CD4-positive, alpha-beta T cell treated with Interferon alpha-2 for 1 hour (primary cell): ENCODE data around the gene TTLL12.

ENCODE experiments used
- DNase-seq, 2 donors: peaks; one replicate each; pipeline ENCODE4 v3.0.0-alpha.2; 2020 to 2022

The TTLL12 gene

DNA sequence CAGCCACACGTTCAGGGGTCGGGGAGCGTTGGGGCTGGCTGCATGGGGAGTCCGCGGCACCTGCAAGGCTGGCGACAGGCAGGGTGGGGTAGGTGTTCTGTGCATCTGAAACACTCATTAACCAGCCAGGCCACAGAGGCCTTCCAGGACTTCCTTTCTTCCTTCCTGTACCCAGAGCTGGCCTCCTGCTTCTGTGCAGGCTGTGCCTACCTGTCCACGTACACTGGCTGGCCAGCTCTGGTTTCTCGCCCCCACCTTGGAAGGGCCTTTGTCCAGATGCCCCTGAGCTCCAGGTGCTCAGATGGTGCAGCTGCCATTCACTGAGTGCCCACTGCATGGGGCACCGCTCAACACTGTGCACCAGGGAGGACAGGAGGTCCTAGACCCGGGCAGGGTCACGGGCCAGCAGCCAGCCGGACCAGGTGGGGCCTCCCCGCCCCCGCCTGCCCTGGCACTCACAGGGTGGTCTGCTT lies 15.9 kb downstream of the TTLL12 start:
- no peak for DNase-seq

GRCh38 chr22:43170131-43170480 lies 16.8 kb downstream of the TTLL12 start:
- DNase-seq, result no peak

- DNase-seq, result no peak
Observed at GRCh38 chr22:43169310-43170130, 17.4 kb downstream of the TTLL12 start.

DNA sequence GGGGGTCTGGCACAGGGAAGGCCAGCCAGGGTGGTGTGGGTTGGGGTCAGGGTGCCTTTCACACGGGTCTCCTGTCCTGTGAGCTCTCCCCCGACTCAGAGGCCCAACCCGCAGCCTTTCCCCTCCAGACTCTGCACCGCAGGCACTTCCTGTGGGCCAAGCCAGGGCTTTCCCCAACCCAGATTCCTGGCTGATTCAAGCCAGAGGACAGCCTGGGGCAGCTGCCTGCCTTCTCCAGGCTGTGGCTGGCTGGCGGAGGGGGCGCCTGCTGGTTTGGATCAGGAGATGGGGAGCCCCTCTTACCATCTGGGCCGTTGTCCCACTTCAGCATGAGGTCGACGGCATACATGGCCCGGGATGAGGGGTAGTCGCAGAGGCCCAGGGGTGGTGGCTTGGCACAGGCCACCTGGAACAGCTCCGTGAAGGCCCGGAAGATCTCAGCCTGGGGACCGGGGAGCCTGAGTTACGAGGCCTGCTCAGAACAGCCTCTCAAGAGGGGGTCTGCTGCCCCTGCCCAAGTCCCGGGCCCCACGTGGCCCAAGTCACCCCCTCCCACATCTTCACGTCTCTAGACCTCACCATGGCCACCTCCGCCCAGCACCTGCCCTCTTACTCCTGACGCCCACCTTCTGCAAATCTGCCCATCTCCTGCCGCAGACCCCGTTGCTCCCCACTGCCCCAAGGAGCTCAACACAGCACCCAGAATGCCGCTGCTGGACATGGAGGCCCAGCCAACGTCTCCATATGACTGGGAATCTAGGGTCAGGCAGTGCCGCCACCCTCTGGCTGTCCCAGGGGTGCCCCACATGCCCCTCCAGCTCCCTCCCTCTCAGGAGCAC lies 18.2 kb downstream of the TTLL12 start:
- no peak for DNase-seq

- DNase-seq, result no peak
Observed at GRCh38 chr22:43167001-43167589, 19.8 kb downstream of the TTLL12 start.

DNA sequence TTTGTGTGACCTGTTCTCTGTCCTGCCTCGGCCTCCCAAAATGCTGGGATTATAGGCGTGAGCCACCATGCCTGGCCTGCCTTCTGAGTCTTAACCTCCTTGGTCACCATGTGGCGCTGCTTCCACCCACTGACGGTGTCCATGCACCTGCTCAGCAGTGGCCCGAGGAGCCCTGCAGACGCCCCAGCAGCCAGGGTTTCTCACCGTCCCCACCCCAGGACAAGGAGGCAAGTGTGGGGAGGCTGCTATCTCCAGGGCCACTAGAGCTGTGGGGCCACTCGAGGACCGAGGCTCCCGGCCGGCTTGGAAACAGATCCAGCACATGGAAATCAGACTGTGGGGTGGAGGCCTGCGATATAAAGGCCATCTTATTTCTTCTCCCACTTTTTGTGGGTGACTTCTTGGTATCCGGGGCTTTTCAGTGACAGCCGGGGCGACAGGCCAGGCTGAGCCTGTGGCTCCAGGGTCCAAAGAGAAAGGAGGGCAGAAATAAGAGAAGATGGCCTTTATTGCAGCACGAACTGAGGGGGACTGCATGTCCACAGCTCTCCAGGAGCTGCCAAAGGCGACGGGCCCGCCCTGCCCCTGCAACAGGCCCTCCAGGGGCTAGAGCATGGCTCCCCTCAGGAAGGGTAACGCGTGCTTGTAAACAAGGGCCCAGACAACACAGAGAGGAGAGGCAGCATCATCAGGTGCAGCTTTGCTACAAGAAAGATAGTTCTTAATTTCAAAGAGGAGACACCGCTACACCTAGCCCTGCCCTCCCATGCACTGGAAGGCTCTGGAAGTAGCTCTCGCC lies 20.6 kb downstream of the TTLL12 start:
- no peak for DNase-seq

DNA sequence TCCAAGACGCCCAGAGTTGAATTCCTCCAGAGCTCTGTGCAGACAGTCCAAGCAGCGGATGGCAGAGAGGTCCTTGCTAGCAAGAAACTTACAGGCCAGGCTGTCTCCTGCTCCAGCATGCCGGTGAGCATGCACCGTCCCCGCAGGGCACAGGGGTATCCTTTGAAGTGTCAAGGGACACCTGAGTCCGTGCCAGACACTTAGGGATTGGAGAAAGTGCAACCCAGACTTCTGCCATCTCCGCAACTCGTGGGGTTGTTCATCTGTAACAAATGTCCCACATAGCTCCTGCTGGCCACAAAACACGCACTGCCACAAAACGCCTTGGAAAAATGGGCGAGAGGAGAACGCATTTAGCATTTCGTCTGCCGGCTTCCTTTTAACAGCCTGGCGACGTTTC lies 22.3 kb downstream of the TTLL12 start:
- DNase-seq, result no peak

GRCh38 chr22:43163241-43163795 lies 23.6 kb downstream of the TTLL12 start:
- no peak for DNase-seq

DNA sequence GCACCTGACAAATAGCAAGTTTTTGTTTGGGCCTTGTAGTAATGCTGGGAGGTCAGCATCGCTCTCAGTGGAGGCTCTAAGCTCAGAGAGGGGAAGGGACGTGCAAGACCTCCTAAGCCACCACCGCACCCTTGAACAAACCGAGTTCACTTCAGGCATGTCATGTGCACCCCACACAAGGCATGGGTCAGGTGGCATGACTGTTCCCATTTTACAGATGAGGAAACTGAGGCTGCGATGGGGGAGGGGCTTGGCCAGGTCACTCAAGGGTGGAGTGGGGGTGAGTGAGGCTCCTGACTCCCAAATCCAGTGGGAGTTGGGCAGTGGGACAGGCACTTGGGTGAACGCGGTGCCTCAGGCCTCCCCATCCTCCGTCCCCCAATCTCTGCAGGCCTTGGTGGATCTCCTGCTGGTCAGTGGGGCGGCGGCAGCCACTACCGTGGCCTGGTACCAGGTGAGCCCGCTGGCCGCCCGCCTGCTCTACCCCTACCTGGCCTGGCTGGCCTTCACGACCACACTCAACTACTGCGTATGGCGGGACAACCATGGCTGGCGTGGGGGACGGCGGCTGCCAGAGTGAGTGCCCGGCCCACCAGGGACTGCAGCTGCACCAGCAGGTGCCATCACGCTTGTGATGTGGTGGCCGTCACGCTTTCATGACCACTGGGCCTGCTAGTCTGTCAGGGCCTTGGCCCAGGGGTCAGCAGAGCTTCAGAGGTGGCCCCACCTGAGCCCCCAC lies 24.4 kb downstream of the TTLL12 start:
- DNase-seq, result no peak

DNA sequence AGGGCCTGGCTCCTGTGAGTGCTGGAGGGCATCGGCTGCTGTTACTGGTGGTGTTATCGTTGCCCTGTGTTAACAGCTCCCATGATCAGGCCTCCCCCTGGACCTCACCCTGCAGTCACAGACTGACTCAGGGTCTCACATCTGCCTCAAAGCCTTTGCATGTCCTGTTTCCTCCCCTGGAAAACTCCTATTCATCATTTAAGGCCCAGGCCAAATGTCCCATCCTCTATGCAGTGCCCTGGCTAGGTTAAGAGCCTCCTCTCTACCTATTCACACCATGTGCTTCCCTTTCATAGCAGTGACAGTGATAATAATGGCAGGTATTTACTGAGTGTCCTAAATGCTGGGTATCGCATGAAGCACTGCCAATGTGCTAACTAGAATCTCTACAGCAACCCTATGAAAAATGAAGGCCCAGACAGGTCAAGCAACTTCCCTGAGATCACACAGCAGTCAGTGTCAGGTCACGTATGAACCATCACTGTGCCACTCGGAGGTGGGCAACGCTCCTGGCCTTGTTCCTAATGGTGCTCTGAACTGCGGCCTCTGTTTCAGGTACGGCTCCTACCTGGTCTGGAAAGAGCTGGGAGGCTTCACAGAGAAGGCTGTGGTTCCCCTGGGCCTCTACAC lies 26.3 kb downstream of the TTLL12 start:
- DNase-seq, result no peak

DNA sequence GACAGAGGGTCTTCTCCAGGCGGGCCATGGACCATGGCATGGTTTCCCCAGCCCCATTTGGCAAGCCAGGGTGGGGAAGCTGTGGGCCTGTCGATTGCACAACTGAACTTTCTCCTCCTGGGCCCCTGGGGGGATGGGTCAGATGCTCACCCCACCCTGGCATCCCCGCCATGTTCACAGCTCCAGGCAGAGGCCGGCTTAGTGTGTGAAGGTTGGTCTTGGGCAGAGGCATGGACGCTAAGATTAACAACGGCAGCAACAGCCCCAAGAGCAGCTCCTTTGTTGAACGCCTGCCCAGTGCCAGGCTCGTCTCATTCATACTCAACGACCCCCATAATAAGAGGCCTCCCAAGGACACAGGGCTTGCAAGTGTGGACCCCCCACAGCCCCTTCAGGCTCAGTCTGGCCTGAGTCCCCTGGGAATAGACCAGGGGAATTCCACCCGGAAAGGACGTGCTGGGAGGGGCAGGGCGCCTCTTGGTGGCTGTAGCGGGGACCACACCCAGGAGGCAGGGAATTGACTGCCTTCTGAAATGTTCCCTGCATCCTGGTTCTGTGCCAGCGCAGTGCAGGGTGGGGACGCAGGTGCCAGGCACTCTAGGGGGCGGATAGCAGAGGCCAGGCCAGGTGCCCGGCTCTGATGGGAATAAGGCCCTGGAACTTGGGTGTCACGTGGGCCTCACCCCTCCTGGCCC lies 27.3 kb downstream of the TTLL12 start:
- DNase-seq, result no peak

DNA sequence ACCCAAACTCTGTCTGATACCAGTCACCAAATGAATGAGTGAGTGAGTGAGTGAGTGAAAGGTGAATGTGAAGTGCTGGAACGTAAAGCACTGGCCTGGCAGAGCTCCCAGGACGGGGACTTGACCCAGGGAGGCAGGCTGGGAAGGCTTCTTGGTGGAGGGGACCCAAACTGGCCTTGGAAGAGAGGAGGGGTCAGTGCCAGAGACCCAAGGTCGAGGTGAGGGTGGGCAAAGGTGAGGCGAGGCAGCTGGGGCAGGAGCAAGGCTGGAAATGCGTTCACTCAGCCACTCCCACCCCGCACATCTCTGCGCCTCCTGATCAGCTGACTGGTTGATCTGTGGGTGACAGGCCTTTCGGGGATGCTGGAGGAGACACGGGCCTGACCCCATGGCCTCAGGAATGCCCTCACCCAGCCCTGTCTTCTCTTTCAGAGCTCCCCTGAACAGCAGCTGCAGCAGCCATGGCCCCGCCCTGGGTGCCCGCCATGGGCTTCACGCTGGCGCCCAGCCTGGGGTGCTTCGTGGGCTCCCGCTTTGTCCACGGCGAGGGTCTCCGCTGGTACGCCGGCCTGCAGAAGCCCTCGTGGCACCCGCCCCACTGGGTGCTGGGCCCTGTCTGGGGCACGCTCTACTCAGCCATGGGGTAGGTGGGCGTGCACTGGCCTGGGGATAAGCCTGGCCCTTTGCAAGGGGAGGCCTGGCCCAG lies 28.0 kb downstream of the TTLL12 start:
- no peak for DNase-seq

GRCh38 chr22:43157874-43158546 lies 28.9 kb downstream of the TTLL12 start:
- no peak for DNase-seq

DNA sequence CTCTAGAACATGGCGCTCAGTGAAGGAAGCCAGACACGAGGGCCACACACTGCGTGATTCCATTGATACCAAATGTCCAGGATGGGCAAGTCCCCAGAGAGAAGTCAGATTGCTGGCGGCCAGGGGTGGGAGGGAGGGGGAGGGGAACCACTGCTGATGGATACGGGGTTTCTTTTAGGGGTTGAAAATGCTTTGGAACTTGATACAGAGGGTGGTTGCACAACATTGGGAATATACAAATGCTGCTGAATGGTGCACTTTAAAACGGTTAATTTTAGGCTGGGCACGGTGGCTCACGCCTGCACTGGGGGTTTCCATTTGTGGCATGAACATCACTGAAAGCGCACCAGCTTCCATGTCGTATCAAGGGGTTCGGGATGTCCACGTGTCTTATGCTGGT lies 30.5 kb downstream of the TTLL12 start:
- DNase-seq, result no peak

DNA sequence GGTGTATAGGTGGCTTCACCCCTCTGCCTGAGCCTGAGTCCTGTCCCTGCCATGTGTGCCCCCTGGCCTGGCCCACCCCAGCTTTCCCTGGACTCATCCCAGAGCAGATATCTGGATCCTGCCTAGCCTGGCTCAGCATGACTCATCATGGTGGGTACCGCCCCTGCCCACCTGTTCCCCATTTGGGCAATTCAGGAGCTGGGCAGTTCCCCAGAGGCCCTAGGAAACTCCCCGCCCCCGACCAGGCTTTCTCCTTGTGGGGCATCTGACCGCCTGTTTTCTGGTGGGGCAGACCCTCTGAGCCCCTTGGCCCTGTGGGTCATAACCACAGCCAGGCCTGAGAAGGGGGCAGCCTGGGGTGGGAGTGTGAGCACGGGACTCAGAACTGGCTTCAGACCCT lies 31.1 kb downstream of the TTLL12 start:
- no peak for DNase-seq

DNA sequence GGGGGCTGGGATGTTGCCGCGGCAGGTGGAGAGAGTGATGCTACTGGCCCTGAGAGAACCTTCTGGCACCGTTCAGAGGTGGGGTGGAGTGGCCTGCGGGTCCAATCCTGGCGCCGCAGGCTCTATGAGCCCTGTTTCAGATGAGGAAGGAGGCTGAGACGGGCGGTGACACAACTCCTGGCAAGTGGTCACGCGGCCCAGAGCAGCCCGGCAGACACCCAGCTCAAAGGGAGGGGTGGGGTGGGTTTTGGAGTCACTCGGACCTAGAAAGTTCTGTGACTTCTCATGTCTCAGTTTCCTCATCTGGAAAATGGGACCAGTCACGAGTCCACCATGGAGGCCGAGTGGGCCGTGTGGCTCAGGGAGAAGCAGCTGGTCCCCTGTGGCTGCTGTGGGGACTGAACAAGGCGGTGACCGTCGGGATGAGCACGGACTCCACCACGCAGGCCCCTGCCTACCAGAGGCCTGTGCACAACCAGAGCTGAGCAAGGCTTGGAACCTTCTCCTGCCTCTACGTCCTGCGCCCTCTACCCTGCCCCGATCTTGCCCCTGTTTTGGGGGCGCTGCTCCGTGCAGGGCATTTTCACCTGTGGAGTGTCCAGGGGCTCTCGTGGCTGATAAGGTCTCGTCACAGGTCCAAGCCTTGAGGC lies 31.9 kb downstream of the TTLL12 start:
- DNase-seq, result peak in 1 of 2 donors; percentile 46

DNA sequence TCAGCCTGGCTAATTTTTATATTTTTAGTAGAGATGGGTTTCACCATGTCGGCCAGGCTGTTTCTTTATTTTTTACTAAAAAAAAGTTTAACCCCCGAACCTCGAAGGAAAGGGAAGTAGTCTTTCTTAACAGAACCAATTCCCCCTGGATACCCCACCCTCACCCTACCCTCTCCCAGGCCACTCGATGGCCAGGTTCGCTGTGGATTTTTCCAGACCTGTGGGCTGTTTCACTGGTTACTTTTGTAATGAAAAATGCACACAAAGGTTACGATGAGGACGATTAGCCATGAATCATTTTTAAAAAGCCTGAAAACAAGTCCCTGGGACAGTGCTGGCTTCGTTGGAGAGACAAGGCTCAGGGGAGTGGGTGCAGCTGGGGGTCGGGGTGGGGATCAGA lies 33.0 kb downstream of the TTLL12 start:
- DNase-seq, result no peak

DNA sequence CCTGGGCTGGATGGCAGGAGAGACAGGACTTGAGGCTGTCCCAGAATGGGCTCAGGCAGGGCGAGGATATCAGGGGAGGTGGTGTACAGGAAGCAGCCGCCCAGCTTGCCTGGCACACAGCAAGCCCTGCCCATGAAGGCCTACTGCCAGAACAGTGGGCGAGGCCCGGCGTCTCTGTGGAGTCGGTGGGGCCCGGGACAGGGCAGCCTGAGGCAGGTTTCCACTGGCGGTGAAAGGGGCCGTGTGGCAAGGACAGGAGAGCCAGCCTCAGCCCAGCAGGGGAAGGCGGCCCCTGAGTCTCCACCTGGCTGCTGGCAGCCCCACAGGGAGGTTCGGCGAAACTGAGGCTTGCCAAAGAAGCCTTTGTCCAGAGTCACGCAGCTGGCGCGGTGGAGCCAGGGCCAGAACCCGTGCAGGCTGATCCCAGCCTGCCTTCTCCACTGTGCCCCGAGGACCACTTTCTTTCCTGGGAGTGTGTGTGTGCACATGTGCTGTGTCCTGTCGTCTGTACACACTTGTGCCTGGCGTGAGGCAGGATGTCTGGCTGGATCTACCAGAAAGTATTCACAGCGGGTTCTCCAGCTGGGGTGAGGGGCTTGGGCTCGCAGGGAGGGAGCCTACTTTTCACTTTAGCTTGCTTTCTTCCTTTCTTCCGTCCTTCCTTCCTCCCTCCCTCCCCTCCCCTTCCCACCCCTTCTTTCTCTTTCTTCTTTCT lies 34.4 kb downstream of the TTLL12 start:
- DNase-seq, result peak; percentile 48 to 69
